Measurements from ENCODE around the gene CTU2. TPM values are rescaled to one million over a fixed set of nuclear protein-coding genes. Genes with fewer than 3 reads are reported as not detected.
A peak's percentile ranks its signal among the peaks of the same experiment; 100 is the strongest.

The CTU2 gene
- total and polyA plus RNA-seq, 9 of the 15 experiments (the other 6 are each of a cell fraction or from before 2014, with no cell fraction given) = 1.3 to 105 (median 23.2) TPM

DNA sequence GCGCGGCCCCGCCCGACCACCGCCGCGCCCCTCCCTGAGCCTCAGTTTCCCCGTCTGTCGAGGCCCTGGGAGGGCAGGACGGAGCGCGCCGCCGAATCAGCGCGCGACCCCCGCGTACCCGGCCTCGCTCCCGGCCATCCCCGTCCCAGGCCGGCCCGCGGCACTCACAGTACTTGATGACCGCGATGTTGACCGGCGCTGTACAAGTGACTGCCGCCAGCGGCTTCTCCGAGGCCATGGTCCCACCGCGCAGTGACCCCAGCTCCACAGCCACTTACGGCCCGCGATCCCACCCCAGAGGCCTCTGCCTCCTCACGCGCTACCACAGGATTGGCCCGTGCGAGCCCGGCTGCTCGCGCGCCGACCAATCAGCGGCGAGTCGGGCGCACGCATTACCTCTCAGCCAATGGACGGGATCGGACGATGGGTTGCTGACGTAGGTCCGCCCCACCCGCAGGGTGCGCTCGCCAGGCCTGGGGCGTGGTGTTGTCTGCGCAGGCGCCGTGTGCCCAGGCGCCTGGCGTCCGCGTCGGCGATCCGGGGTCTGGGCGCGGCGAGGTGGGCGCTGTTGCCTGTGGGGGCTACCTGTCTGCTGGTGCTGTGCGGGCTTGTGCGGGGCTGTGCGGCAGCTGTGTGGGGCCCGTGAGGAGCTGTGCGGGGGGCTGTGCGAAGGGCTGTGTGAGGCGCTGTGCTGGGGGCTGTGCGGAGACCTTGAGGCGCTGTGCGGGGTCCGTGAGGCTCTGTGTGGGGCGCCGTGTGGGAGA, 43.3 kb upstream of the CTU2 start, which contains the start of gene MVD (continued):
- no peak for TF ChIP-seq THAP7 (CRISPR knock-in tag; IDR thresholded peaks at IDR 0.05)
- TF ChIP-seq E2F3 (CRISPR knock-in tag; IDR thresholded peaks at IDR 0.05) = no peak
- 0 out of 2 replicates have a peak, but pooled peaks have one; percentile 39 for TF ChIP-seq RFX5 (IDR thresholded peaks at IDR 0.05; ENCODE audit: low read depth, low read length)
- no peak for TF ChIP-seq BMI1 (IDR thresholded peaks at IDR 0.05; ENCODE audit: low read length)
- TF ChIP-seq POLR2A (conservative IDR thresholded peaks at IDR 0.05) = peak; percentile 92
- no peak for TF ChIP-seq ZNF639 (CRISPR knock-in tag; conservative IDR thresholded peaks at IDR 0.05 in 1 of 2, IDR thresholded peaks at IDR 0.05 in 1 of 2)
- no peak for TF ChIP-seq RHOXF2B (CRISPR knock-in tag; conservative IDR thresholded peaks at IDR 0.05)
- no peak for TF ChIP-seq TARDBP (IDR thresholded peaks at IDR 0.05)
- TF ChIP-seq FOXJ3 (CRISPR knock-in tag; IDR thresholded peaks at IDR 0.05) = no peak
- TF ChIP-seq YBX1 (IDR thresholded peaks at IDR 0.05) = no peak
- TF ChIP-seq BRCA1 (IDR thresholded peaks at IDR 0.05) = no peak
- TF ChIP-seq BRCA1 (CRISPR knock-in tag; IDR thresholded peaks at IDR 0.05) = no peak
- TF ChIP-seq ZBTB7A (IDR thresholded peaks at IDR 0.05; ENCODE audit: borderline replicate concordance, control insufficient read depth, low read depth, low read length) = peak; percentile 85
- no peak for TF ChIP-seq XRCC4 (IDR thresholded peaks at IDR 0.05; ENCODE audit: extremely low read depth, insufficient read depth, insufficient read length)
- peak; percentile 83; the same call in 1 of the 2 replicates for TF ChIP-seq CBX1 (IDR thresholded peaks at IDR 0.05; ENCODE audit: low read depth)
- TF ChIP-seq NFE2 (IDR thresholded peaks at IDR 0.05; ENCODE audit: low read depth) = no peak
- no peak for TF ChIP-seq ZNF699 (CRISPR knock-in tag; IDR thresholded peaks at IDR 0.05; ENCODE audit: insufficient replicate concordance)
